Measurements from ENCODE around the gene PRAMEF17.
"Not testable (repeated sequence)": the region's sequence is repeated elsewhere in the genome, so short reads cannot be mapped to it uniquely, and the experiment has no call there.

- not testable (repeated sequence) for TF ChIP-seq SRSF7 (optimal IDR thresholded peaks at IDR 0.05; ENCODE audit: low read depth, low read length); SMARCE1 (IDR thresholded peaks at IDR 0.05); E2F1 (CRISPR knock-in tag; IDR thresholded peaks at IDR 0.05); RBFOX2 (IDR thresholded peaks at IDR 0.05; ENCODE audit: low read depth, low read length); ZNF324 (CRISPR knock-in tag; IDR thresholded peaks at IDR 0.05); ZNF184 (CRISPR knock-in tag; IDR thresholded peaks at IDR 0.05)
Measured at GRCh38 chr1:13362364-13362763, 27.1 kb upstream of the PRAMEF17 start.

Measured in K562 (cell line).